HEK293T (cell line): ENCODE results near the gene PSMB3.

Experiments
- BHLHE40 ChIP-seq: fragments of 450-650 bp; IDR thresholded peaks from 2 replicates; pipeline ENCODE4 v1.6.1; 2016; ENCODE audit warnings: mild to moderate bottlenecking, moderate library complexity, borderline replicate concordance
- ELF4 ChIP-seq: fragments of 450-650 bp; IDR thresholded peaks from 2 replicates; pipeline ENCODE4 v1.6.1; 2017; ENCODE audit warnings: antibody characterized with exemption
- TF ChIP-seq, protein P1 (sequence below): fragments of 450-650 bp; IDR thresholded peaks from 2 replicates; pipeline ENCODE4 v1.6.1; 2016

DNA sequence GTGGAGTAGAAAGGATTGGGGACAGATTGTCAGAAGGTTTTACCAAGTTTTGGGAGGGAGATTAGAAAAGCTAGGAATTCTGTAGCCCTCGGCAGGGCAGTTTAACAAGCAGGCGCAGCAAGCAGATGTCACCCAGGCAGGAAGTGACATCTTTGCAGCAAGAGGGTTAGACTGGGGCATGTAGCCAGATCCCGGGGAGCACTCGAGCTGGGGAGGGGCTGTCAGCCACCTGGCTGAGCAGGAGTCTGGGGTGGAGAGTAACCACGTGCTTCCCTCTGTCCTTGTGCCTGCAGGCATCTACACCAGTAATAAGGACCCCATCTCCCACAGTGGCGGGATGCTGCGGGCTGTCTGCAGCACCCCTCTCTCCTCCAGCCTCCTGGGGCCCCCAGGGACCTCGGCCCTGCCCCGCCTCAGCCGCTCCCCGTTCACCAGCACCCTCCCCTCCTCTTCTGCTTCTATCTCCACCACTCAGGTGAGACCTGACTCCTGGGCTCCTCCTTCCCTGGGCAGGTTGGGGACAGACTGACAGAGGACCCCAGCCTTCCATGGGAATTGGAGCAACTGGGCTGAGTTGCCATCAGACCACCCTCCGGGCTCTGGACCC, 35.3 kb upstream of the PSMB3 start:
- TF ChIP-seq ELF4, result no peak
- no peak for TF ChIP-seq BHLHE40
- TF ChIP-seq, protein P1, sequence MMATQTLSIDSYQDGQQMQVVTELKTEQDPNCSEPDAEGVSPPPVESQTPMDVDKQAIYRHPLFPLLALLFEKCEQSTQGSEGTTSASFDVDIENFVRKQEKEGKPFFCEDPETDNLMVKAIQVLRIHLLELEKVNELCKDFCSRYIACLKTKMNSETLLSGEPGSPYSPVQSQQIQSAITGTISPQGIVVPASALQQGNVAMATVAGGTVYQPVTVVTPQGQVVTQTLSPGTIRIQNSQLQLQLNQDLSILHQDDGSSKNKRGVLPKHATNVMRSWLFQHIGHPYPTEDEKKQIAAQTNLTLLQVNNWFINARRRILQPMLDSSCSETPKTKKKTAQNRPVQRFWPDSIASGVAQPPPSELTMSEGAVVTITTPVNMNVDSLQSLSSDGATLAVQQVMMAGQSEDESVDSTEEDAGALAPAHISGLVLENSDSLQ, result no peak
